Stromal cell of bone marrow (primary cell): ENCODE data around the gene GAA.
"Not testable (repeated sequence)": the region's sequence is repeated elsewhere in the genome, so short reads cannot be mapped to it uniquely, and the experiment has no call there.

ENCODE experiments used
- DNase-seq: peaks from one replicate; pipeline ENCODE4 v3.0.0-alpha.2; 2012; ENCODE audit warnings: low read depth

GAA gene

DNA sequence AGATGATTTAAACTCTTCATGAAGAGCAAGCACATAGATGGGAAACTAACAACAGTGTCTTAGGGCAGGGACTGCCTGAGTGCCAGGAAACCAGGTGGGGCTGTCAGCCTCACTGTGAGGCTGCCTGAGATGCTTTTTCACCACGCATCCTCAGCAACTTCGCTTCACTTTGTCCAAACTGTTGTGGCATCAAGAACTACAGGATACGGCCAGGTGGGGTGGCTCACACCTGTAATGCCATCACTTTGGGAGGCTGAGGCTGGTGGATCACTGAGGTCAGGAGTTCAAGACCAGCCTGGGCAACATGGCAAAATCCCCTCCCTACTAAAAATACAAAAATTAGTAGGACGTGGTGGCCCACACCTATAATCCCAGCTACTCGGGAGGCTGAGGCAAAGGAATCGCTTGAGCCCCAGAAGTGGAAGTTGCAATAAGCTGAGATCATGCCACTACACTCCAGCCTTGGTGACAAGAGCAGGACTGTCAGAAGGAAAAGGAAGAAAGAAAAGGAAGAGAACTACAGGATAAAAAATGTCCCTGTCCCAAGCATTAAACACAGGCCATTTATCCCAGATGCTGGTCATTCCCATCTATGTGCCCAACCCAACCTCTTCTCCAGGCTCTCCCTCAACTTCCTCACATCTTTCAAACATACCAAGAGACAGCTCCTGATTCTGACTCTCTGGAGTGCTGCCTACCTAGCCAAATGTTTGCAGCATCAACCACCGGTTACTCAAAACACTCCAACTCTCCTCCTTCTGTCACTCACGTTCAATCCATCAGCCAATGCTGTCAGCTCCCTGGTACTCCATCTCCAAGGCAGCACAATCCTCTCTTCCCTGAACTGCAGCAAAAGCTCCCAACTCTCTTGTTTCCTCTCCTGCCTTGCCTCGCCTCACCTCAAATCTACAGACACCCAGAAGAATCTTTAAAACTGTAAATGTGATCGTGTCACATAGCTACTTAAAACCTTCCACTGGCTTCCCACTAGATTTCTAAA is 44.0 kb downstream of the GAA start:
- no peak for DNase-seq

DNA sequence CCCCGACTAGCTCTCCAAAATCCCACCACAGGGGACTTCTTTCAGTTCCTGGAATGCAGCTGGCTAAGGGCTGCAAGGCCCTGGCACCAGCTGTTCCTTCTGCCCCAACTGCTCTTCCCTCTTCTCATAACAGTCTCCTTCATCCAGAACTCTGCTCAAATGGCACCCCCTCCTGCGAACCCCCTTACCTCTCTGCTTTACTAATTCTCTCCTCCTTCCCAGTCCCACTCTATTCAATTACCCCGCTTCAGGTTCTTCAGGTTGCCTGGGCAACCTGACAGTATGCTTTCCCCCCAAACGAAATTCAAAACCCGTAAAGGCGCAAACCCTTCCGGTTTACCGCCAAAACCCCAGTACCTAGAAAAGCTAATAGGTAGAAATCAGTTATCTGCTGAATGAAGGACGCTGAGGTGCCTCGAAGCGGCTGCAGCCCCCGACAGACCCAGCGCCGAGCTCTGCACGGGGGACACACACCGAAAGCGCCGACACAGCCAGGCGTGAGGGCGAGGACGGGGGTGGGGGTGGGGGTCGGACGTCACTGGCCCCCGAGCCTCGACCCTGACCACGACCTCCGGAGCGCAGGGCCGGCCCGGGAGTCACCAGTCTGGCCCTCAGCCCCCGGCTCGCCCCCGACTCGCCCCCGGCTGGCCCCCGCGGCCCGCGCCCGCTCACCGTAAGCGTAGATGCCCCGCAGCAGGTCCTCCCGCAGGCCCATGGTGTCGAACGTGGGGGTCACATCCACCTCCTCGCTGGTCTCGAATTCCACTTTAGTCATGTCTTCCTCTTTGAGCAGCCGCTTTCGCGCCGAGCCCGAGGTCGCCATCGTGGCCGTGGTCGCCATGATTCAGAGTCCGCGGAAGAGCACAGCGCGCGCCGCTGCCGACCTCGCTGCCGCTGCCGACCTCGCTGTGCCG is 45.0 kb downstream of the GAA start:
- no peak for DNase-seq

DNA sequence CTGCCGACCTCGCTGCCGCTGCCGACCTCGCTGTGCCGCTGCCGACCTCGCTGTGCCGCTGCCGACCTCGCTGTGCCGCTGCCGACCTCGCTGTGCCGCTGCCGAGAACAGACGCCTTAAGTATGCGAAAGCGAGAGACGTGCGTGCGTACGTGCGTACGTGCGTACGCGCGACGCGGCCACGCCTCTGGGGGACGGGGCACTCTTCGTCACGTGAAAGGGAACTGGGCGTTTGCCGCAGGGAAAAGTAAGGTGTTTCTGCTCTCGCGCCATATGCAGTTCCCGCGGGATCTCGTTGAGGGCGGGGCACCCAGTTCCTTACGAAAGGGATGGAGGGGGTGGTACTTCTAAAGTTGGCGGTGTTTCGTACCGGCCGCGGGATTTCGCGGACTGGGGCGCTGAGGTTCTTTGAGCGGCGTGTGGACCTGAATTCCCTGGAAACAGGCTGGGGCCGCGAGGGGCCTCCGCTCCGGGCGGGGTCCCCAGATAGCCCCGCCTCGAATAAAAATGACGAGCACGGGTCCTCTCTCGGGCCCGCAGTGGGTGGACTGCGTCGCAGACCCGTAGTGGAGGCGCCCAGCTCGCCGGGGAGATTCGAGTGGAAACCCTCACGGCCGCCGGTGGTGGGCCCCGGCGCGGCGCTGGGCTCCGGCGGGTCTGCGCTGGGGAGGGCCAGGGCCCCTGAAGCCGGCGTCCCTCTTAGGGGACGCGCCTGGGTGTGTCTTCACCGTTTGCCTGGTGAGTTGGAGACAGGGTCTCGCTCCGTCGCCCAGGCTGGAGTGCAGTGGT is 45.8 kb downstream of the GAA start, which contains the start of gene EIF4A3:
EIF4A3 (minus strand) TSS at position 94 of the 788 bp plus-strand sequence. CDS start 167 bp downstream, outside the sequence.
- DNase-seq: peak; percentile 97

DNA sequence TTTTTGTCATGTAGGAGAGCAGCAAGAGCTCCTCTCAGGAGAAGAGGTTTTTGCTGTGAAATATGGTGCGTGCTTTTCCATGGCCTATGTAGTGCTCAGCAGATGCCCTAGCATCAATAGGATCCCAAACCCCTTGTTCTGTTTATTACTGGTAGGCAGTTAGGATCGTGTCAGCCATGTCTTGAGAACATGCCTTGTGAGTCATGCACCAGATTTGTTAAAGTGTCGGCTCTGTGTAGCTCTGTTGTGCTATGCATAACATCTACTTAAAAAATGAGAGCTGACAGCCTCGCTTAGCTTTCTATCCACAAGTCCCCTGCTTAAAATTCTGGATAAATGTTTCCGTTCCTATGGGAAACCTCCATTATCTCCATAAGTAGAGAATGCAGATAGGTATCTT is 50.0 kb downstream of the GAA start:
- peak; percentile 24 for DNase-seq

DNA sequence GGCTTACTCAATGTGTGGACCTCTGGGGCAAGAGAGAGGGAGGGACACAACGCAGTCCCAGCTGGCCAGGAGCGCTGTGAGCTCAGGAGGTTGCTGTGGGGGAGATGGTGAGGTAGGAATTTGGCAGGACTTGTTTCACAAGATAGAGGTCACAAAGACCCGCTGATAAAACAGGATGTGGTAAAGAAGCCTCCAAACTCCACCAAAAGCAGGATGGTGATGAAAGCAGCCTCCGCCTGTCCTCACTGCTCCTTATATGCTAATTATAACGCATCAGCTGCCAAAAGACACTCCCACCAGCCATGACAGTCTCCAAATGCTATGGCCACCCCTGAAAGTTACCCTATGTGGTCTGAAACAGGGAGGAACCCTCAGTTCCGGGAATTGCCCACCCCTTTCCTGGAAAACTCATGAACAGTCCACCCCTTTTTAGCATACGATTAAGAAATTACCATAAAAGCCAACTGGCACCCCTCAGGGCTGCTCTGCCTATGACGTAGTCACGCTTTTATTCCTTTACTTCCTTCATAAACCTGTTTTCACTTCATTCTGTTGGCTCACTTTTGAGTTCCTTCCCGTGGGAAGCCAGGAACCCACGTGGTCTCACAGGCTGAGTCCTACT is 50.8 kb downstream of the GAA start:
- DNase-seq: no peak

DNA sequence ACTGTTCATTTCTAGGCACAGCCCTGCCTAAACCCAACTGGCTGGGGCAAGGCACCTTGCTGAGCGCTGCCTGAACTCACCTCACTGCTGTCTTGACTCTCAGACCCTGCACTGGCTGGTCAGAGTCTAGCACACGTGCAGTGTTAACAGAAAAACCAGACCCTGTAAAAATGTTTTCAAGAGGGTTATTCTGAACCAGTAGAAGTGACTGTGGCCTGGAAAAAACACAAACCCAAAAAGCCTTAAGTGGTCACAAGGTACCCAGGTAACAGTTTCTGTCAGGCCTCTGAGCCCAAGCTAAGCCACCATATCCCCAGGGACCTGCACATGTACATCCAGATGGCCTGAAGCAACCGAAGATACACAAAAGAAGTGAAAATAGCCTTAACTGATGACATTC is 51.6 kb downstream of the GAA start:
- no peak for DNase-seq

DNA sequence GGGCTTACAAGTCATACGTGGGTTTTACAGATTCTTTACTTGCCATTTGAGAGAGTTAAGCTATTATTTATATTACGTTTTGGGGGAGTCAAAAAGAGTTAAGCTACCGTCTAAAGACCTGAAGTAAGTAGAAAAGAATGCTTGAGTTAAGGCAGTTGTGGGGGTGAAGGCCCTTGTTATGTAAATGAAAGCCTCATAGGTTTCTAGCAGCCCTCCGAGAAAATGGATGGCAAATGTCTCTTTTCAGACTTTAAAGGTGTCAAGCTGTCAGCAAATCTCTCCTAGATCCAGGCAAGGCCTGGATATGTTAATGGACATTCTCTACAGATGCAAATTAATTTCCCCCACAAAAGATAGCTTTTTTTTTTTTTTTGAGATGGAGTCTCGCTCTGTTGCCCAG is 52.8 kb downstream of the GAA start:
- no peak for DNase-seq

DNA sequence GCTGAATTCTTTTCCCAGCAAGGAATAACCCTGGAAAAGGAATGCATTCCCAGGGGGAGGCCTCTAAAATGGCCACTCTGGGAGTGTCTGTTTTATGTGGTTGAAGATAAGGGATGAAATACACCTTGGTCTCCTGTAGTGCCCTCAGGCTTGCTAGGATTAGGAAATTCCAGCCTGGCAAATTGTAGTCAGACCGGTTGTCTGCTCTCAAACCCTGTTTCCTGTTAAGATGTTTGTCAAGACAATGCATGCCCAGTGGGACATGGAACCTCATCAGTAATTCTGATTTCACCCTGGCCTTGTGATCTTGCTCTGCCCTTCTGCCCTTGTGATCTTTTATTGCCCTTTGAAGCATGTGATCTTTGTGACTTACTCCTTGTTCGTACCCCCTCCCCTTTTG is 54.2 kb downstream of the GAA start:
- not testable (repeated sequence) for DNase-seq

DNA sequence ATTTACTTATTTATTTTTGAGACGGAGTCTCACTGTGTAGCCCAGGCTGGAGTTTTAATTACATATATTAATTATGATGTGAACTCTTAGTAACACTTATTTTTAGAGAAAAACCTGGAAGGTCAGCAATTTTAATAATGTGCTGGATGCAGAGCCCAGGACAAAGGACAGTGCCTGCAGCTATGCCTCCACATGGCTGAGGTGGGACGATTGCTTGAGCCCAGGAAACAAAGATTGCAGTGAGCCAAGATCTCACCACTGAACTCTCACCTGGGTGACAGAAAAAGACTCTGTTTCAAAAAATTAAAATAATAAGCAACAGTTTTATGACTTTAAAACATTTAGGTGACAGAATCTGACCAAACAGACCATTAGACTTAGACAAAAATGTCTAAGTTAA is 57.5 kb downstream of the GAA start:
- no peak for DNase-seq

DNA sequence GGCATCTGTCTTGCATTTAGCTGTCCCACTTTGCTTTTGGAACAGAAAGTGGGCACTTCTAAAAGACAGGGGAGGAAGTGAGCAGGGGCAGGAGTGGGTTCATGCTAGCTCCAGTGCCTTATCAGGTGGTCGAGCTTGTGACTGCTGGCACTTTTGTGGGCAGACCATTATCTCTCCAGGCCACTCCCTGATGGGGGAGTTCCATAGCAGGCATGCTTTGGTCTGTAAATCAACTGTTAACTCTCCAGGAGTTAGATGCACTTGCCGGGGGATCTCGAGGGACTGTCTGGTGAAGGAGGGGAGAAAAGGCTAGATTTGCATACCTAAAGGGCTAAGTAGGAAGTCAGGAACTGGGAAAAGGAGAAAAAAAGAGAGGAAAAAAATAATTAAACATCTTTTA is 59.2 kb downstream of the GAA start:
- DNase-seq: no peak

DNA sequence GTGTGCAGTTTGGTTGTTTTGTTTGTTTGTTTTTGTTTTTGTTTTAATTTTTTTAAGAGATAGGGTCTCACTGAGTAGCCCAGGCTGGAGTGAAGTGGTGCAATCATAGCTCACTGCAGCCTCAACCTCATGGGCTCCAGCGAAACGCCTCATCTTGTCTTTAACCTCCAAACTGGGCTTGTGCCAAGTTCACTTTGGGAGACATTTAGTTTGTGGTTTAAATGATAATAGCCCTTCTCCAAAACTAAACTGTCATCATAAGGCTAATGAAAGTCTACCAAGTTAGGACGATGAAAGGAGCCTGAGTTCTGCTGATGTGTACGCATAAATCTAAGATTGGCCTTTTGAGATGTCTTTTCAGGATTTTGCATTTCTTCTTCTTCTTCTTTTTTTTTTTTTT is 62.0 kb downstream of the GAA start:
- DNase-seq: no peak

DNA sequence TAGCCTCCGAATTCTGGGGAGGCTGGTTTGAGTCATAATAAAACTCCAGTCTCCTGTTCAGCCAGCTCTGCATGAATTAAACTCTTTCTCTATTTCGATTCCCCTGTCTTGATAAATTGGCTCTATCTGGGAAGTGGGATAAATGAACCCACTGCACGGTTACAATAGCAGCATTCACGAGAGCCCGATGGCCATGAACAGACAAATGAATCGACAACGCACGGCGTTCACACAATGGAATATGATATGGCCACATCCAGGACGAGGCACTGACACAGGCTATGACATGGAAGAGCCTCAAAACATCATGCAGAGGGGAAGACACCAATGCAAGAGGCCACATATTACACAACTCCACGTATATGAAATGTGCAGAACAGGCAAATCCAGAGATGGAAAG is 62.8 kb downstream of the GAA start:
- no peak for DNase-seq

DNA sequence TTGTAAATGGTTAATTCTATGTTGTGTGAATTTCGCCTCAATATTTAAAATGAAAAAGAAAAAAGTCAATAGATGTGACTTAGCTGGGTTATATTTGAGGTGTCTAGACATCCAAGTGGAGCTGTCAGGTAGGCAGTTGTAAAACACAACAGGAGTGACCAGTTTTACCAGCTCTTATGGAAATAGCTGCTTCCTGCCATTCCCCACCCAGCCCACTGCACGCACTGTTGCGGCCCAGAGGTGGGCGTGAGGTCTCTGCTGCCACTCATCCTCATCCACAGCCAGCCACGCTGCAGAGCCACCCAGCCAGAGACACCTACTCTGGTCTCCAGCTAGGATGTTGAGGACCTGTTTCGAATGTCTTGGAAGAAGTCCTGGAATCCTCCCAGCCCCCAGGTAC is 65.1 kb downstream of the GAA start:
- DNase-seq: no peak

DNA sequence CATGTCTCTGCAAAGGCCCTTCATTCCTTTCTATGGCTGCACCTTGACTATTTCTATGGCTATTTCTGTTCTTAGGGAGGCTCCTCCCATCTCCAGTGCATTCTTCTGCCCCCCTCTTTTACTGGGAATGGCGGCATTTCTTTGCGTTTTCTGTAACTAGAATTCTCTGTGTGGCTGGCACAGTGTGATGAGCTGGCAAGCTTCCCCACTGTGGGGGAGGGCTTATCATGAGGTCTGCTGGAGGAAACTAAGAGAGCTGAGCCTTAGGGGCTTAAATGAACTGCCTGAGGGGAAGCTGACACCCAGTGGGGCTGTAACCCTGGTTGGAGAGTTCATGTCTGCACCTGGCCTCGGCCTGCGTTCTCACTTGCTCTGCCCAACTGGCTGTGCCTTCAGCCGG is 67.0 kb downstream of the GAA start:
- no peak for DNase-seq

DNA sequence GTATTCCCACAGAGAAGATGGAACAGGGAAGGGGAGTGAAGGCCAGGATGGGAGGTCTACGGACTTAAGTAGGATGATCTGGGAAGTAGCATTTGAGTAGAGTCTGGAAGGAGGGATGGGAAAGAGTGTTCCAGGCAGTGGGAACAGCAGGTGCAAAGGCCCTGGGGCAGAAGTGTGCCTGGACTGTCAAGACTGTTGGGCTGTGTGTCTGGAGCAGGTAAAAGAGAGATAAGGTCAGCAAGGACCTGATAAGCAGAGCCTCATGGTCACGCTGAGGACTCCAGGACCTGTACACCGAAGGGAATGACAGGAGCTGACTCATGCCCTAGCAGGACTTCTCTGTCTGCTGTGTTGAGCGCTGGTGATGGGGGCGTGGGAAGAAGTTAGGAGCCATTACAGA is 67.7 kb downstream of the GAA start:
- DNase-seq: no peak
